ENCODE data around the gene ESRRA.

ESRRA gene

DNA sequence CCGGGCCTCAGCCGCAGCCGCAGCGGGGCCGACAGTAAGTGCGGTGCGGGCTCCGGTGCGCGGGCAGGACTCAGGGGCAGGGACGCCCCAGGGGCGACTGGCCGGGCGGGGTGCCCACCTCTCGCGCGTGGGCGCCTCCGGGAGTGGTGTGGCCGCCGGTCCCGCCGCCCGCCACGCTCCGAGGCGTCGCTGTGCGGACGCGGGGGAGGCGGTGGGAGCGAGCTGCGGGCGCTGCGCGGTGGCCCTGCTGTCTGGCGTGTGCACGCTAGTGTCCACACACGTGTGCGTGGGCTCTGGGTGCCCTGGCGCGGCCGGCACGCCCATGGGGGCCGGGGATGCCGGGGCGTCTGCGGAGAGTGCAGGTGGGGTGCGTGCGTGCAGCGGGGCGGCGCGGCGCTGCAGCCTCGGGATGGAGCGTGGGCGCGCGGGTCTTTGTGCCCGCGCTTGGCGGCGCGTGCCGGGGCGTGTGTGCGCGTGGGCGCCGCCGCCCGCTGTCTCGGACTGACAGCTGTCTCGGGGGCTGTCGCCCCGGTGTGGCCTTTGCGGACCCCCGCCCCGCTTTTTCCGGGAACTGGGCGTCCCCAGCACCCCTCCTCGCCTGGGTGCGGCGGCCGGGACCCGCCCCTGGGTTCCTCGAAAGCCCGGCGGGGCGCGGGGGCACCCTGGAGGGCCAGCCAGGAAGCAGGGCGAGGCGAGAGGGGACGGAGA is 13.4 kb upstream of the ESRRA start:
- Histone ChIP-seq H3K27ac (ENCODE audit: low read depth, low read length) (no peak overlapping the region), H3K18ac (ENCODE audit: low read length) (no peak overlapping the region), H3K36me3 (ENCODE audit: control insufficient read depth in 1 of 2, insufficient read depth in 2 of 2, low read length in 2 of 2) (peaks cover 6 to 11% of the 10 kb centered on the region in 2 experiments), H3K4me1 (ENCODE audit: control insufficient read depth in 1 of 2, insufficient read depth in 2 of 2, low read length in 2 of 2) (peaks cover 2 to 6% of the 10 kb centered on the region in 2 experiments), H3K4me3 (ENCODE audit: low read depth, low read length) (peak overlapping the region; percentile 4), H3K27me3 (ENCODE audit: insufficient read depth, low read length) (peaks cover 57% of the 10 kb centered on the region), H2BK12ac (ENCODE audit: low read length) (no peak overlapping the region), H3K9ac (ENCODE audit: low read length) (no peak overlapping the region), H4K91ac (ENCODE audit: low read depth, low read length) (no peak overlapping the region), H3K14ac (ENCODE audit: low read length) (no peak overlapping the region), H3K9me3 (ENCODE audit: insufficient read depth, low read depth, low read length) (peaks cover 7% of the 10 kb centered on the region), H3K4ac (ENCODE audit: low read depth, low read length) (no peak overlapping the region), H2BK5ac (ENCODE audit: low read depth, low read length, poor library complexity) (no peak overlapping the region), H3K79me2 (ENCODE audit: control insufficient read depth, insufficient read depth, low read length, poor library complexity) (no peaks in the 10 kb centered on the region), H2AFZ (ENCODE audit: insufficient read depth, low read length, poor library complexity) (no peak overlapping the region), H3K23ac (ENCODE audit: low read length) (no peak overlapping the region), H3K79me1 (ENCODE audit: low read length) (no peaks in the 10 kb centered on the region), H4K8ac (ENCODE audit: low read depth, low read length) (no peak overlapping the region), H2AK5ac (ENCODE audit: low read length) (no peak overlapping the region), H4K12ac (ENCODE audit: low read depth, low read length) (no peak overlapping the region), H2BK120ac (ENCODE audit: insufficient read depth, low read length, poor library complexity) (no peak overlapping the region), H3K4me2 (ENCODE audit: low read length) (peak overlapping the region; percentile 43)
- DNase-seq: no peak
- no CpG with 5 or more reads among the region's 96 CpGs for WGBS (ENCODE audit: extremely low coverage, insufficient coverage, insufficient read length)

DNA sequence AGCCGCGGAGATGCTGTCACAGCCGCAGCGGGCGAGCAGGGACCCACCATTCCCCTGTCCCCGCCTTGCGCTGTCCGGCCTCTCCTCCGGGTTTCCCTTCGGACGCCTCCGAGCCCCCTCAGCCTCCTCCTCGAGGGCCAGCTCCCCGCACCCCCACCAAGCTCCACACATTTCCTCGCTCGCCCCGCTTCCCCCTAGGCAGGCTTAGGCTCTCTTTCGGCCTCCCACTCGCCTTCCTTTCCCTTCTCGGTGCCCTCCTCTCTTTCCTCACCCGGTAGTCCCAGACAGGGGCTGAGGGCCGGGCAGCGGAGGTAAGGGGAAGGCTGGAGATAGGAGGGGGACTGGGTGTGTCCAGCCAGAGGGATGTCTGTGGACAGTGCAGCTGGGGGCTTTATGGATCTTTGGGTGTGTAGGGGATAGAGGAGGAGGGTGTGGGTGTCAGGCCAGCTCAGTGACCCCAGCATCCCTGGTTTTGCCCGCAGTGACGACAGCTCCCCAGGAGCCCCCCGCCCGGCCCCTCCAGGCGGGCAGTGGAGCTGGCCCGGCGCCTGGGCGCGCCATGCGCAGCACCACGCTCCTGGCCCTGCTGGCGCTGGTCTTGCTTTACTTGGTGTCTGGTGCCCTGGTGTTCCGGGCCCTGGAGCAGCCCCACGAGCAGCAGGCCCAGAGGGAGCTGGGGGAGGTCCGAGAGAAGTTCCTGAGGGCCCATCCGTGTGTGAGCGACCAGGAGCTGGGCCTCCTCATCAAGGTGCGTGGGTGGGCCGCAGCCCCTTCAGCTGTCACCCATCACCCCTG is 12.7 kb upstream of the ESRRA start:
- Histone ChIP-seq H3K27me3 (ENCODE audit: insufficient read depth, low read length) (peaks cover 65% of the 10 kb centered on the region), H3K9ac (ENCODE audit: low read length) (no peak overlapping the region), H4K12ac (ENCODE audit: low read depth, low read length) (no peak overlapping the region), H3K27ac (ENCODE audit: low read depth, low read length) (no peak overlapping the region), H4K91ac (ENCODE audit: low read depth, low read length) (no peak overlapping the region), H3K4ac (ENCODE audit: low read depth, low read length) (no peak overlapping the region), H4K8ac (ENCODE audit: low read depth, low read length) (no peak overlapping the region), H2BK120ac (ENCODE audit: insufficient read depth, low read length, poor library complexity) (no peak overlapping the region), H2BK5ac (ENCODE audit: low read depth, low read length, poor library complexity) (no peak overlapping the region), H3K18ac (ENCODE audit: low read length) (no peak overlapping the region), H3K79me1 (ENCODE audit: low read length) (no peaks in the 10 kb centered on the region), H3K23ac (ENCODE audit: low read length) (no peak overlapping the region), H2AK5ac (ENCODE audit: low read length) (no peak overlapping the region), H3K36me3 (ENCODE audit: control insufficient read depth in 1 of 2, insufficient read depth in 2 of 2, low read length in 2 of 2) (peaks cover 6 to 11% of the 10 kb centered on the region in 2 experiments), H2BK12ac (ENCODE audit: low read length) (no peak overlapping the region), H3K79me2 (ENCODE audit: control insufficient read depth, insufficient read depth, low read length, poor library complexity) (no peaks in the 10 kb centered on the region), H3K14ac (ENCODE audit: low read length) (no peak overlapping the region), H3K4me3 (ENCODE audit: low read depth, low read length) (no peak overlapping the region), H3K4me2 (ENCODE audit: low read length) (peak overlapping the region; percentile 43), H2AFZ (ENCODE audit: insufficient read depth, low read length, poor library complexity) (no peak overlapping the region), H3K9me3 (ENCODE audit: insufficient read depth, low read depth, low read length) (peaks cover 11% of the 10 kb centered on the region), H3K4me1 (ENCODE audit: control insufficient read depth in 1 of 2, insufficient read depth in 2 of 2, low read length in 2 of 2) (peaks cover 2 to 6% of the 10 kb centered on the region in 2 experiments)
- WGBS (ENCODE audit: extremely low coverage, insufficient coverage, insufficient read length): no CpG with 5 or more reads among the region's 42 CpGs
- DNase-seq: no peak

DNA sequence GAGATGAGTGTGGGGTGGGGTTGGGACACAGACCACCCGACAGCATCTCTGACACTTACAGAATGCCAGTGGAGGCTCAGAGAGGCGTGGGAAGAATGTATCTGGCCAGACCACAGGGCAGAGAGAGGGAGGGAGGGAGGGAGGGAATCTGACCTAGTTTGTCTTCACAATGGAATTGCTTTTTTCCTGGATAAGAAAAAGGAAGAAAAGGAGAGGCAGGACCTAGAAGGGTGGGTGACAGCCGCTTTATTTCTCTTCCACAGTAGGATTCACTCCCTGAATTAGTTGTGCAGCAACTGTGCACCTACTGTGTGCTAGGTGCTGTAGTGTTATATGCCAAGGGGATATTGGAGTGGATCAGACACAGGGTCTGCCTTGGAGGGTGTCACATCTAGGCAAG is 10.6 kb upstream of the ESRRA start:
- Histone ChIP-seq H3K14ac (ENCODE audit: low read length) (no peak overlapping the region), H4K8ac (ENCODE audit: low read depth, low read length) (no peak overlapping the region), H3K79me1 (ENCODE audit: low read length) (no peaks in the 10 kb centered on the region), H4K91ac (ENCODE audit: low read depth, low read length) (no peak overlapping the region), H2BK12ac (ENCODE audit: low read length) (no peak overlapping the region), H3K27ac (ENCODE audit: low read depth, low read length) (no peak overlapping the region), H3K27me3 (ENCODE audit: insufficient read depth, low read length) (peaks cover 81% of the 10 kb centered on the region), H4K12ac (ENCODE audit: low read depth, low read length) (no peak overlapping the region), H2AK5ac (ENCODE audit: low read length) (no peak overlapping the region), H2BK5ac (ENCODE audit: low read depth, low read length, poor library complexity) (no peak overlapping the region), H3K4ac (ENCODE audit: low read depth, low read length) (no peak overlapping the region), H3K18ac (ENCODE audit: low read length) (no peak overlapping the region), H3K9ac (ENCODE audit: low read length) (no peak overlapping the region), H2BK120ac (ENCODE audit: insufficient read depth, low read length, poor library complexity) (no peak overlapping the region), H3K36me3 (ENCODE audit: control insufficient read depth in 1 of 2, insufficient read depth in 2 of 2, low read length in 2 of 2) (no peaks in the 10 kb centered on the region), H3K4me1 (ENCODE audit: control insufficient read depth in 1 of 2, insufficient read depth in 2 of 2, low read length in 2 of 2) (peaks cover 4 to 12% of the 10 kb centered on the region in 2 experiments), H3K9me3 (ENCODE audit: insufficient read depth, low read depth, low read length) (peaks cover 12% of the 10 kb centered on the region), H3K79me2 (ENCODE audit: control insufficient read depth, insufficient read depth, low read length, poor library complexity) (no peaks in the 10 kb centered on the region), H3K4me3 (ENCODE audit: low read depth, low read length) (no peak overlapping the region), H3K23ac (ENCODE audit: low read length) (no peak overlapping the region), H2AFZ (ENCODE audit: insufficient read depth, low read length, poor library complexity) (no peak overlapping the region), H3K4me2 (ENCODE audit: low read length) (no peak overlapping the region)
- no CpG with 5 or more reads among the region's 3 CpGs for WGBS (ENCODE audit: extremely low coverage, insufficient coverage, insufficient read length)
- DNase-seq: no peak

- H3K27ac ChIP-seq (ENCODE audit: low read depth, low read length): no peak overlapping the region
- no peak overlapping the region for H2AFZ ChIP-seq (ENCODE audit: insufficient read depth, low read length, poor library complexity)
- H2BK12ac ChIP-seq (ENCODE audit: low read length): no peak overlapping the region
- no peak overlapping the region for H3K4me2 ChIP-seq (ENCODE audit: low read length)
- no peak overlapping the region for H2BK120ac ChIP-seq (ENCODE audit: insufficient read depth, low read length, poor library complexity)
- H3K4ac ChIP-seq (ENCODE audit: low read depth, low read length): no peak overlapping the region
- no peak for DNase-seq
- no peak overlapping the region for H3K14ac ChIP-seq (ENCODE audit: low read length)
- no peaks in the 10 kb centered on the region for H3K36me3 ChIP-seq (ENCODE audit: control insufficient read depth in 1 of 2, insufficient read depth in 2 of 2, low read length in 2 of 2)
- no peak overlapping the region for H4K12ac ChIP-seq (ENCODE audit: low read depth, low read length)
- H2BK5ac ChIP-seq (ENCODE audit: low read depth, low read length, poor library complexity): no peak overlapping the region
- no peak overlapping the region for H4K91ac ChIP-seq (ENCODE audit: low read depth, low read length)
- no CpG with 5 or more reads among the region's 4 CpGs for WGBS (ENCODE audit: extremely low coverage, insufficient coverage, insufficient read length)
- H3K79me2 ChIP-seq (ENCODE audit: control insufficient read depth, insufficient read depth, low read length, poor library complexity): no peaks in the 10 kb centered on the region
- no peak overlapping the region for H3K23ac ChIP-seq (ENCODE audit: low read length)
- H3K9me3 ChIP-seq (ENCODE audit: insufficient read depth, low read depth, low read length): peaks cover 12% of the 10 kb centered on the region
- no peak overlapping the region for H2AK5ac ChIP-seq (ENCODE audit: low read length)
- H3K4me3 ChIP-seq (ENCODE audit: low read depth, low read length): no peak overlapping the region
- no peak overlapping the region for H3K9ac ChIP-seq (ENCODE audit: low read length)
- no peak overlapping the region for H3K18ac ChIP-seq (ENCODE audit: low read length)
- peaks cover 12 to 19% of the 10 kb centered on the region in 2 experiments for H3K4me1 ChIP-seq (ENCODE audit: control insufficient read depth in 1 of 2, insufficient read depth in 2 of 2, low read length in 2 of 2)
- no peak overlapping the region for H4K8ac ChIP-seq (ENCODE audit: low read depth, low read length)
- H3K27me3 ChIP-seq (ENCODE audit: insufficient read depth, low read length): peaks cover 84% of the 10 kb centered on the region
- H3K79me1 ChIP-seq (ENCODE audit: low read length): no peaks in the 10 kb centered on the region
Measured at GRCh38 chr11:64295760-64296159, 9.6 kb upstream of the ESRRA start.
